IPS-NIHi11 (cell line): Measurements from ENCODE around the gene MAN2A2.

Experiments used
- DNase-seq: peaks from one replicate; pipeline ENCODE4 v3.0.0; 2012; ENCODE audit warnings: mixed read lengths, low spot score

MAN2A2 gene

GRCh38 chr15:90946941-90947576 is 44.0 kb downstream of the MAN2A2 start:
- DNase-seq, result no peak

GRCh38 chr15:90947577-90948357 is 44.7 kb downstream of the MAN2A2 start:
- DNase-seq, result no peak

GRCh38 chr15:90948506-90948905 is 45.4 kb downstream of the MAN2A2 start:
- no peak for DNase-seq

GRCh38 chr15:90949979-90950675 is 47.0 kb downstream of the MAN2A2 start:
- DNase-seq, result no peak

- DNase-seq, result no peak
These were observed 47.6 kb downstream of the MAN2A2 start for GRCh38 chr15:90950676-90951075.

- no peak for DNase-seq
These were observed 50.0 kb downstream of the MAN2A2 start for GRCh38 chr15:90952901-90953677.

GRCh38 chr15:90953947-90954711 is 51.0 kb downstream of the MAN2A2 start:
- DNase-seq, result no peak

- DNase-seq, result peak; percentile 99
These were observed 51.9 kb downstream of the MAN2A2 start, which contains the start of gene RCCD1 for GRCh38 chr15:90954712-90955623. RCCD1 (plus strand) TSS chr15:90954884; CDS start chr15:90956735, 1,851 bp downstream.

GRCh38 chr15:90955624-90956273 is 52.6 kb downstream of the MAN2A2 start:
- DNase-seq, result no peak

GRCh38 chr15:90956274-90957030 is 53.4 kb downstream of the MAN2A2 start:
- peak; percentile 95 for DNase-seq

GRCh38 chr15:90957031-90957790 is 54.1 kb downstream of the MAN2A2 start:
- DNase-seq, result peak; percentile 67

GRCh38 chr15:90957791-90958190 is 54.7 kb downstream of the MAN2A2 start:
- no peak for DNase-seq

GRCh38 chr15:90959028-90959595 is 56.0 kb downstream of the MAN2A2 start:
- no peak for DNase-seq

GRCh38 chr15:90959894-90960293 is 56.8 kb downstream of the MAN2A2 start:
- no peak for DNase-seq

GRCh38 chr15:90960298-90961091 is 57.4 kb downstream of the MAN2A2 start:
- DNase-seq, result no peak

GRCh38 chr15:90962021-90962420 is 58.9 kb downstream of the MAN2A2 start:
- DNase-seq, result no peak

- no peak for DNase-seq
These were observed 63.2 kb downstream of the MAN2A2 start for GRCh38 chr15:90966262-90966661.
